HG03066 (cell line): ENCODE measurements around the gene CST7.
"Not testable (repeated sequence)": the region's sequence is repeated elsewhere in the genome, so short reads cannot be mapped to it uniquely, and the experiment has no call there.

ENCODE experiments used
- ATAC-seq: cut with Tn5 transposase; IDR thresholded peaks from one replicate; pipeline ENCODE4 v1.9.1; 2021; ENCODE audit warnings: low read depth; ENCODE audit not compliant: unreplicated experiment

CST7 gene

GRCh38 chr20:24929259-24929658 lies 19.8 kb upstream of the CST7 start:
- ATAC-seq, result not testable (repeated sequence)

- ATAC-seq, result not testable (repeated sequence)
These were observed 19.0 kb upstream of the CST7 start for GRCh38 chr20:24929867-24930723.

- ATAC-seq, result not testable (repeated sequence)
These were observed 18.1 kb upstream of the CST7 start for GRCh38 chr20:24930724-24931688.

- ATAC-seq, result not testable (repeated sequence)
These were observed 17.2 kb upstream of the CST7 start for GRCh38 chr20:24931893-24932292.

GRCh38 chr20:24933266-24933908 lies 15.7 kb upstream of the CST7 start:
- ATAC-seq, result no peak

GRCh38 chr20:24934101-24934661 lies 14.9 kb upstream of the CST7 start:
- ATAC-seq, result no peak

GRCh38 chr20:24934716-24935115 lies 14.4 kb upstream of the CST7 start:
- no peak for ATAC-seq

GRCh38 chr20:24935140-24935539 lies 13.9 kb upstream of the CST7 start:
- no peak for ATAC-seq

- no peak for ATAC-seq
These were observed 13.1 kb upstream of the CST7 start for GRCh38 chr20:24935766-24936525.

GRCh38 chr20:24936526-24937407 lies 12.3 kb upstream of the CST7 start:
- ATAC-seq, result no peak

- ATAC-seq, result no peak
These were observed 11.5 kb upstream of the CST7 start for GRCh38 chr20:24937579-24937978.

- ATAC-seq, result no peak
These were observed 10.6 kb upstream of the CST7 start for GRCh38 chr20:24938498-24938897.

GRCh38 chr20:24939036-24939435 lies 10.0 kb upstream of the CST7 start:
- ATAC-seq, result no peak

GRCh38 chr20:24942679-24943078 lies 6.4 kb upstream of the CST7 start:
- ATAC-seq, result no peak

- no peak for ATAC-seq
These were observed 5.9 kb upstream of the CST7 start for GRCh38 chr20:24943196-24943595.

- ATAC-seq, result no peak
These were observed 5.3 kb upstream of the CST7 start for GRCh38 chr20:24943731-24944130.

GRCh38 chr20:24946376-24946775 lies 2.7 kb upstream of the CST7 start:
- not testable (repeated sequence) for ATAC-seq

GRCh38 chr20:24948396-24948938 lies 602 bp upstream of the CST7 start:
- ATAC-seq, result not testable (repeated sequence)

- ATAC-seq, result no peak
These were observed 673 bp downstream of the CST7 start for GRCh38 chr20:24949756-24950127.
